Measurements from ENCODE around the gene SLC2A1. TPM values are rescaled to one million over a fixed set of nuclear protein-coding genes. Genes with fewer than 3 reads are reported as not detected.

Gene SLC2A1
- total RNA-seq, 6 experiments from 2014 or later, result 89.7 to 174 (median 105) TPM

- H3K9me3 Mint-ChIP-seq, result no peaks in the 10 kb centered on the region
- H3K27ac Mint-ChIP-seq, result peak overlapping the region; percentile 95
- H3K36me3 Mint-ChIP-seq (ENCODE audit: low read depth), result peaks cover 54% of the 10 kb centered on the region
- H3K4me3 Mint-ChIP-seq, result peak overlapping the region; percentile 10; the same call in 1 of the 2 replicates
- no peak for TF ChIP-seq CTCF (IDR thresholded peaks at IDR 0.05)
- peaks cover 10% of the 10 kb centered on the region for H3K27me3 Mint-ChIP-seq (ENCODE audit: insufficient read depth)
- DNase-seq, result no peak
- peaks cover 80% of the 10 kb centered on the region for H3K4me1 Mint-ChIP-seq (ENCODE audit: low read depth)
These were observed 20.6 kb downstream of the SLC2A1 start for GRCh38 chr1:42937836-42938644.

- TF ChIP-seq CTCF (IDR thresholded peaks at IDR 0.05), result peak; percentile 40; the same call in 1 of the 2 replicates
- Mint-ChIP-seq H3K4me1 (ENCODE audit: low read depth) (peaks cover 80% of the 10 kb centered on the region), H3K4me3 (peak overlapping the region; percentile 39), H3K36me3 (ENCODE audit: low read depth) (peaks cover 46% of the 10 kb centered on the region), H3K9me3 (no peaks in the 10 kb centered on the region), H3K27me3 (ENCODE audit: insufficient read depth) (peaks cover 10% of the 10 kb centered on the region), H3K27ac (peak overlapping the region; percentile 95)
- peak; percentile 69 for DNase-seq
These were observed 21.4 kb downstream of the SLC2A1 start for GRCh38 chr1:42937141-42937696.

GRCh38 chr1:42936309-42937078 lies 22.2 kb downstream of the SLC2A1 start:
- H3K9me3 Mint-ChIP-seq, result no peaks in the 10 kb centered on the region
- peak; percentile 72 for DNase-seq
- H3K4me1 Mint-ChIP-seq (ENCODE audit: low read depth), result peaks cover 74% of the 10 kb centered on the region
- H3K27me3 Mint-ChIP-seq (ENCODE audit: insufficient read depth), result peaks cover 10% of the 10 kb centered on the region
- peak overlapping the region; percentile 95 for H3K27ac Mint-ChIP-seq
- peak overlapping the region; percentile 39 for H3K4me3 Mint-ChIP-seq
- H3K36me3 Mint-ChIP-seq (ENCODE audit: low read depth), result peaks cover 42% of the 10 kb centered on the region
- no peak for TF ChIP-seq CTCF (IDR thresholded peaks at IDR 0.05)

- H3K4me1 Mint-ChIP-seq (ENCODE audit: low read depth), result peaks cover 74% of the 10 kb centered on the region
- no peaks in the 10 kb centered on the region for H3K9me3 Mint-ChIP-seq
- TF ChIP-seq CTCF (IDR thresholded peaks at IDR 0.05), result no peak
- DNase-seq, result no peak
- H3K27ac Mint-ChIP-seq, result peak overlapping the region; percentile 95
- H3K36me3 Mint-ChIP-seq (ENCODE audit: low read depth), result peaks cover 44% of the 10 kb centered on the region
- H3K4me3 Mint-ChIP-seq, result no peak overlapping the region
- H3K27me3 Mint-ChIP-seq (ENCODE audit: insufficient read depth), result peaks cover 10% of the 10 kb centered on the region
These were observed 22.7 kb downstream of the SLC2A1 start for GRCh38 chr1:42935971-42936308.

- Mint-ChIP-seq H3K9me3 (no peaks in the 10 kb centered on the region), H3K27ac (0 out of 2 replicates have a peak overlapping the region, but pooled peaks have one; percentile 95), H3K4me3 (no peak overlapping the region), H3K27me3 (ENCODE audit: insufficient read depth) (peaks cover 10% of the 10 kb centered on the region), H3K4me1 (ENCODE audit: low read depth) (peaks cover 69% of the 10 kb centered on the region), H3K36me3 (ENCODE audit: low read depth) (peaks cover 45% of the 10 kb centered on the region)
- no peak for DNase-seq
- no peak for TF ChIP-seq CTCF (IDR thresholded peaks at IDR 0.05)
These were observed 23.3 kb downstream of the SLC2A1 start for GRCh38 chr1:42935313-42935895.

Measured in HFFc6 (cell line).